Cortex of kidney (tissue), 1 donor: ENCODE results near the gene CAMSAP1.

ENCODE experiments used
- DNase-seq: peaks from one replicate; lab custom pipeline; 2025; lab: John Stamatoyannopoulos, UW

Gene CAMSAP1

DNA sequence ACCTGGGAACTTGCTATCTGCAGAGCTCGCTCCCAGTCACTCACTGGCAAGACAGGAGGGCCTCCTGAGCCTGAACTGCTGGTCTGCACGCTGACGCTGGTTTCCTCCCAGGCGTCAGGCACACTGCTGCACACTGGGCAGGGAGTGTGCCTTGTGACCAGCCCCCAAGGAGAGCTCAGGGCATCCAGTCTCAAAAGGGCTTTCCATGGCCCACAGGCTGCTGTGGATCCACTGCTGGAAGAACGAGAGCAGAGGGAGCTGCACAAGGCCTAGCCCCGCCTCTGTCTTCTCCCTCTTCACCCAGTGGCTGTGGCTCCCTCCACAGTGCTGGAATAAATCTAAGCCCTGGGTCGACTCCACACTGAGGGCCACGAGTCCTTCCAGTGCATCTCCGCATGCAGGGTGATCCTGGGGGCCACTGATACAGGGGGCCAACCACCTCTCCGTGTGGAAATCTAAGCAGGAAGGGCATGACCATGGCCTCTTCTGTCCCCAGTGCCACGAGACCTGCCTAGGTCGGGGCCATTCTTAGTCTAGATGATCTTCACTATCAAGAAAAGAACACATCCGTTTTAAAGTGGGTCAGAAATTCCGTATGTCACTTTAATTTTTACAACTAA lies 93.6 kb downstream of the CAMSAP1 start:
- DNase-seq = no peak

DNA sequence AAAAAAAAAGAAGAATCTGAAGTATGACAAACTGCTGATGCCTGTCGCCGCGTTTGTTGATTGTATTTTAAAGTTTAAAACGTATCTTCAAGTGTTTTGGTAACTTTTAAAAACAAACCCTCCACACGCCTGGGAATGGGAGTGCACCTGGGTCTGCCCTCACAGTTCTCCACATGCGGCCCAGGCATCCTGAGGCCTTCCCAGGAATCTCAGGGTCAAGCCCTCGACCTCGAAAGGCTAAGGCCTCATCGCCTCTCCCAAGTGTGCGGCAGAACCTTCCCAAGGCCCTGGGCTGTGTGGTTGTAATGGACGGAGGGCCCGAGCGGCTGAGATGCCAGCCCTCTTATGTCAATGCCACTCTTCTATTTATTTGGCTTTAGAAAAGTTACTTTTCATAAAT lies 94.4 kb downstream of the CAMSAP1 start:
- DNase-seq = no peak

DNA sequence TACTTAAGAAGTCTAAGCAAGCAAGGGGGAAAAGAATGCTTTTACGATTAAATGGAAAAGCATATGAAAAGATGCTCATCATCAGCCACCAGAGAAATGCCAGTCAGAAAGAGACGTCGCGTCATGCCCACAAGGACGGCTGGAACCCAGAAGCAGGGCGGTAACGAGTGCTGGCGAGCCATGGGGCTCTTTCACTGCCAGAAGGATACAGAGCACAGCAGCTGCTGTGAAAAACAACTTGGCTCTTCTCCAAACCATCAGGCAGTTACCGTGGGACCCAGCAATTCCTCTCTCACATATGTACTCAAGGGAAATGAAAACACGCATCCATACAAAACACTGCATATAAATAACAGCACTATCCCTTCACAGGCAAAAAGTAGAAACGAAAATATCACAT lies 95.5 kb downstream of the CAMSAP1 start:
- no peak for DNase-seq

DNA sequence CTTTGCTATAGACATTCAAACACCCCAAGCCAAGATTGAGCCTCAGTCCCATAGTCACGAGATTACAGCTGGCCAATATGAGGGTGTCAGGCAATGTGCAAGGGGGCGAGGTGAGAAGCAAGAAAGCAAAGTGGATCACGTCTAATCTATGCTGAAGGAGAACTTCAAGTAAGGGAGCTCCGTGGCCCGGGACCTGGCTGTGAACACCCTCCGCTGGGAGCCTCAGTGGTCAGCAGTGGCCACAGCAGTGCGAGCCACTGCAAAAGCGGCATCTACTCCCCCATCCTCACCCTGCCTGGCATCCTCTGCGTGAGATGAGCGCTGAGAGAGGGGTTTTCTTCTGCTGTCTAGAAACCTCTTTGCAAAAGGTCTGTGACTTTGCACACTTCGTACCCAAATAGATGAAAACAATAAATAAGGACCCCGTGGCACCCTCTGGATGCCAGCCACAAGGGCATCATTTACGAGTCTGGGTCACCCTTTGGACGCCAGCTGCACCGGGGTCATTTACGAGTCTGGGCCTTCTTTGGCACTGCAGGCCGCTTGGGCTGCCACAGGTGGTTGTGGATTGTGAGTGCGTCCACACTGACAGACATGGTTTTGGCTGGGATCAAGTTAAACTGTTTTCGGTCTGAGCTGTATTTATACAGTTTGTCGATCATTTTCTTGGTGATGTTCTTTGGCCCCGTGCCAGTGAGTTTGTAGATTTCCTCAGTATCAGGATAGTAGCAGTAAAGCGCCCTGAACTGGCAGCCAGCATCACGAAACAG lies 96.4 kb downstream of the CAMSAP1 start:
- no peak for DNase-seq

DNA sequence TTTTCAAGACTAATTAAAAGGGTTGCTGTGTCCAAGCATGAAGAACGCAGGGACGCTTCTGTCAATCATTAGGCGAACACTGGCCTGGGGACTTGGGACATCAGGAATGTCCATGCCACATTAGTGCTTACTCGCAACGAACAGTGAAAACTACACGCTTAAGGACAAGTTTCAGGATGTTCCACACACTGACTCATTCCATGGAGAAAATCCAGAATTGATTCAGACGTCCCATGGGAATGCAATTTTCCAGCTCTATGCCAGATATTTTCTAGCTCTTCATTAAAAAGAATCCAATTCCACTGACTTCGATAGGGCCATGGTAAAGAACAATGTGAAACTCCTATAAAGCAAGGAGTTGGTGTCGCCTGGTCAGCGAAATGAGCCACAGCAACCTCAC lies 98.2 kb downstream of the CAMSAP1 start:
- no peak for DNase-seq

DNA sequence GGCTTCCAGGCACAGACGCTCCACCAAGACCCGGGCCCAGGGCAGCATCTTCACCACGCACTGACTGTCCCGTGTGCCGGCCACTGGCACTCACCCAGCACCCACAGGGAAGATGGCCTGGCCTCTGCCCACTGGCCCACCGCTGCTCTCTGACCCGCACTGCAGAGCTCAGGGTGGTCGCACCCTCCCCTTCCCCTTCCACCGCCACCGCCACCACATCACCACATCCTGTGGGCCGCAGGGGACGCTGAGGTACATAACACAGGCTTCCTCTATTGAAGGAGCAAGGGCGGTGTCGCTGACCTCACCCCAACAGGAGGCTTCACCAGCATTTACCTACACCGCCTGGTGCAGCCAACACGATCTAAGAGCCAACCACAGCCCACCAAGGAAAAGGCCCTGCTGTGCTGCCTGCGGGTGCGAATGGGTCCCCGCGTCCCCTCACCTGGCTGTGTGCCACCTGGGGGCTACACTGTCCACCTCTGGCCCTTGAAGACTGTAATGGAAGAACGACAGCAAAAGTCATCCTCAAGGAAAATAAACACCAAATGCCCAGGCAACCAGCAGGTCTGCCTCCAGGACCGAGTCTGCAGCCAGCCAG lies 101.8 kb downstream of the CAMSAP1 start:
- no peak for DNase-seq

DNA sequence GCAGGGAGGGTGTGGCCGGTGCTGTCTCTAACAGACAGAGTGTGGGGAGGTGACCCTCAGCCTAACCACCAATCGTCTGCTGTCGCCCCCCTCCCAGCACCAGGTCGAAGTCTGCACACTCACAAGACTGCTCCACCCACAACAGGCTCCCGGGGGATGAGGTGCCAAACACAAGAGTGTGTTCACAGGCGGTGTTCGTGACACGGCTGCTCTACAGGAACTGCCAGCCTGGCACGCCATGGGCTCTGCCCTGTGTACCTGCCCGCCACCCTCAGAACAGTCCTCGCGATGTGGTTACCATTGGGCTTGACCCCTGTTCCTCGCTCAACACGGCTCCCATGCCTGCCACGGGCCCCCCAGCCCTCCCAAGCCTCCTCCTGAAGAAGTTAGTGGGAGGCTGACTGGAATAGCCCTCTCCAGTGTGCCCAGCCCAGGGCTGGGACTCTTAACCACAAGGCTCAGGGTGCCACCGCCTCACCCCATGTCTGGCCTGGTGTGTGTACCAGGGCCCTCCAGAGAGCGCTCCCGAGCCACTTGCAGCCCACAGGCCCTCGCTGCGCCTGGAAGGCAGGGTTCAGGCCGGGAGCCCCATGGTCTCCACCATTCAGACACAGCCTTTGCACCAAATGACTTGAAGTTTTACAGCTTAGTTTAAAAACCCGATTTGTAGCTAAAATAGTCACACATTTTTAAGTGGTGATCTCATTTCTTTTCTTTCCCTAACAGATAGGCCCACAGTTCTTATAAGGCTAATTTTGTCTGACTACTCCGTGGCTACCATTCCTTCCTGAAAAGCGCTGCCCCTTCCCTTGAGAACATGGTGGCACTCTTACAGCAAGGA lies 102.5 kb downstream of the CAMSAP1 start:
- no peak for DNase-seq

DNA sequence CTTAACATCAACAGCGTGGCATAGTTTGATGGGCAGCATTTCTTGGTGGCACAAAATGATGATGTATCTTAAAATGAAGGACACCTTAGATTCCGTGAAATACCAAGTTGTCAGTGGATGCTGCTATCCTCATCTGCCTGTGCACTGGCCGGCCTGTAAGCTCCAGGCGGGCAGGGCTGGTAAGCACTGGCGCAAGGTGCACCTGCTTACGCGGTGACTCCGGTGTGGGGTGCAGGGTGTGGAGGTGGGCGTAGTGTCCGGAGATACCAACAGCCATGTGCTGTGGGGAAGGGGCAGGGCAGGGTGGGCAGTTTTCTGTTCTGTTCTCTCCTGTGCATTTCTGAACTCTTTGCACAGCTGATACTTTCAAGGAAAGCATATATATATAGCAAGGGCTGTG lies 103.9 kb downstream of the CAMSAP1 start:
- no peak for DNase-seq

DNA sequence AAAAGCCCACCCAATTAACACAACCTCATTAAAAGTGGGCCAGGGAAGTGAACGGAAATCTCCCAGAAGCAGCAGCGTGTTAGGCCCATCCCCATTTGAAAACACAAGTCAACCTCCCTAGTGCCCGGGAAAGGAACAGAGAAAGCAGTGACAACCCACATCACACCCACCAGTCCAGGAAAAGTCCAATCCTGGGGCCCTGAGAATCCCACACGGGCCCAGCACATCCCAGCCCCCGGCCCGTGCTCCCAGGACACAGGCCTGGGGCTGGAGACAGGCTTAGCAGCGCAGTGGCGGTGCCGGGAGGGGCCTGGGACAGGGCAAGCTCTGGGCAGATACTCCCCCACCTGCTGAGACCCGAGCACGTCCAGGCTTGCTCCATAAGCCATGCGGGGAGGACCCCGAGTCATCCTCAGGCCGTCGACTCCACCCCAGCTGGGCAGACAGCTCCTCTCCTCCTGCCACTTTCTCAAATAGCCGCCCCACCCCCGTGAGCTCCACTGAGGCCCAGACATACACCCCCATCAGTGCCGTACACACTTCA lies 104.4 kb downstream of the CAMSAP1 start:
- no peak for DNase-seq

DNA sequence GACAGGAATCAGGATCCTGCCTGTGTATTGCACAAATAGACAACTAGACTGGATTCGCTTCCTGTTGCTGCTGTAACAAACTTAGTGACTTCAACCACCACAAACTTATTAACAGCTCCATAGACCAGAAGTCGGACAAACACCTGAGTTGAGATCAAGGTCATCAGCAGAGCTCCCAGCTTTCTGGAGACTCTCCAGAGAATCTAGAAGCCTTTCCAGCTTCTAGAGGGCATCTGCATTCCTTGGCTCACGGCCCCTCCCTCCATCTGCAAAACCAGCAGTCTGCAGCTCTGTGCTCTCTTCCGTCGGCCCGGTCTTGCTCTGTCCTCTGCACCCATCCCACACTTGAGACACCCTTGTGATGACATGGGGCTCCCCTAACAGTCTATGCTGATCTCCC lies 106.3 kb downstream of the CAMSAP1 start:
- DNase-seq = no peak

DNA sequence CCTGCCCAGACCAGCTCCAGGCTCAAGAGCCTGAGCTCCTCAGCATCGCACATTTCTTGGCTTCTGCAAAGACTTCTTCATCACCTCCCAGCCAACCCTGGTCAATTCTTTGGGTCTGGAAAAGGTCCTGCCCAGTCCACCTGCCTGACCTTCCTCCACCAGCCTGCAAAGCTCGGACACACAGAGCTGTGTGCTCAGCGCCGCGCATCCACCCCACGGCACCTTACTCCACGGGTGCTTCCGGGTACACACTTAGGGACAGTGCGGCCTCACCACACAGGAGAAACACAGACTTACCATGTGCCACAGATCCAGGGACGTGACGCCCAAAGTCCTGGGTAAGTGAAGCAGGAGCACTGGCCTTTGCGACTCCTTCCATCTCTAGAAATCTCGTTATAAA lies 108.1 kb downstream of the CAMSAP1 start:
- no peak for DNase-seq

DNA sequence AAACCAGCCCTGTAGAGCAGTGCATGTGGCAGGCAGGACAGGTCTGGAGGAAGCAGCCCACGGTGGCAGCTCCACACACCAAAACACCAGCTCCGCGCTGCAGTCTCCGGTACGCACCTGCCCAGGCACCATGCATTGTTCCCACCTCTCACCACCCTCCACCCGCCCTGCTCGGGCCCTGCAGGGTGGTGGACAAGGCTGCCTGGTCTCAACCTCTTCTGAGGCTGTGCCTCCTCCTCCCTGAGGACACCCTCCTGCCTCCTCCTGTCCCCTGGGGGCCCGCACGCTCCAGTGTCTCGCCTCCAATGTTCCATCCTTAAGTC lies 109.1 kb downstream of the CAMSAP1 start:
- DNase-seq = no peak

DNA sequence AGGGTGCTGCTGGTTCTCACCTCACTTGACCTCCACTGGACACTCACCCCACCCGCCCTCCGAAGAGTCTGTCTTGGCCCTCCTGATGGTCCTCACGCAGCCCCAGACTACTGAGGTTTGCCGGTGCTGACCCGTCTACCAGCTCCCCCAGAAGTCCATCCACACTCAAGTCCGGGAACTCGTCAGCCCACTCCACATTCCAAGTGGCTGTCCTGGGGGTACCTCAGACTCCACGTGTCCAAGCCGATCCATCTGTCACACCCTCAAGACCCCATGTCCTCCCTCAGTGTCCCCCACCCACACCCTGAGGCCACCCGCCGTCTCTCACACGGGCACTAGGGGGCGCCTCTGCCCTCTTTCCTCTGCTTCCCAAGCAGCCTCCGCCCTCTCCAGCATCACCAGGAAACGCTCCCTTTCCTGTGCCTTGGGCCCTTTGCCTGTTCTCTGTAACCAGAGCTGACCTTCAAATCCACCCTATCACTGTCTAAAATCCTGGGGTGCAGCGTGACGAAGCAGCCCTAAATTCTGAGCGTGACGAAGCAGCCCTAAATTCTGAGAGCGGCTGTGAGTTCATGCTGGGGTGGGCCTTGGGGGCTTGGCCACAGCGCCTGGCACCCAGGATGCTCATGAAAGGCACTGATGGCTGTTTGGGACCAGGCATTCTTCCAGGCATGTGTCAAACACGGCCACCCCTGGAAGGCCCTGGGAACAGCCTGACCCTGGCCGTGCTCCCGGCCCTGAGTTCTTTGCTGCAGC lies 109.7 kb downstream of the CAMSAP1 start:
- no peak for DNase-seq

DNA sequence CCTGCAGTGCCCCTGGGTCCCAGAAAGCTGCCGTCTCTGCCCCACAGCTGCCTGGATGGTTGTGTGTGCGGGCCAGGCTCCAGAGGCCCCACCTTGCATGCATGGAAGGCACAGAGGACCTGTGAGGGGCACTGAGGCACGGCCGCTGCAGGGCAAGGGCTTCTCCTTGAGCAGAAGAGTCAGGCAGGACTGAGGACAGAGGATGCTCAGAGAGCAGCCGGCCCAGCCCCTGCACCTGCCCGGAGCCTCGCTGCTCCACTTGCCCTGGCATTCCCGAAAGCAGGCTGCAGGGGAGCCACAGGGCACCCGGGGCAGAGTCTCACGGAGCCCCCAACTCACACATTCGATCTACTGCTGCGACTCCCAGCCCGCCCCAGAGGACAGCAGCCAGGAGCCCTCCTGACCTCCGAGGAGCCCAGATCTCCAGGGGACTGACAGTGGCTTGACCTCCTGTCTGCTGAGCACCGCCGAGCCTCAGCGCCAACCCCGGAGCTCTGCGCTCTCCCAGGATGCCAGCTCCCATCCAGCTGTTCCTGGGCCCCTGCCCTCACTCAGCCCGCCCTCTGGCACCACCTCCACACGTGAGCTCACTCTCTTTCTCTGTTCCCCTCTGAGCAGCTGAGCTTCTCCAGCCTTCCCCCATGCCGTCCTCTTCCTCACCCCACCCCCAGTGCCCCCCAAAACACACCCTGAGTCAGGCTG lies 110.4 kb downstream of the CAMSAP1 start:
- DNase-seq = no peak

DNA sequence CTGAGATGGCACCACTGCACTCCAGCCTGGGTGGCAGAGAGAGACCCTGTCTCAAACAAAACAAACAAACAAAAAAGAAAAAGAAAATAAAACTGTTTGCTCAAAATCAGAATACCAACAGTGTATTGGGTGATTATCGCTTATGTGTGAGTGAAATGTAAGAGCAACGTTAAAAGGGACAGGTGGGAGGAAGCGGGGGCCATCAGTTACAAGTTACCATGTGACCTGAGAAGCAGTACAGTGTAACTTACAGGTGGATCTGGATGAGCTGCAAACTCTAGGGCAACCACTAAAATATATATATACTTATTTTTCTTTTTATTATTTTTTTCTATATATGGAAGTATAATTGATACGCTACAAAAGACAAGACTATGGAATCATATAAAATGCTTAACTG lies 112.0 kb downstream of the CAMSAP1 start:
- DNase-seq = no peak

DNA sequence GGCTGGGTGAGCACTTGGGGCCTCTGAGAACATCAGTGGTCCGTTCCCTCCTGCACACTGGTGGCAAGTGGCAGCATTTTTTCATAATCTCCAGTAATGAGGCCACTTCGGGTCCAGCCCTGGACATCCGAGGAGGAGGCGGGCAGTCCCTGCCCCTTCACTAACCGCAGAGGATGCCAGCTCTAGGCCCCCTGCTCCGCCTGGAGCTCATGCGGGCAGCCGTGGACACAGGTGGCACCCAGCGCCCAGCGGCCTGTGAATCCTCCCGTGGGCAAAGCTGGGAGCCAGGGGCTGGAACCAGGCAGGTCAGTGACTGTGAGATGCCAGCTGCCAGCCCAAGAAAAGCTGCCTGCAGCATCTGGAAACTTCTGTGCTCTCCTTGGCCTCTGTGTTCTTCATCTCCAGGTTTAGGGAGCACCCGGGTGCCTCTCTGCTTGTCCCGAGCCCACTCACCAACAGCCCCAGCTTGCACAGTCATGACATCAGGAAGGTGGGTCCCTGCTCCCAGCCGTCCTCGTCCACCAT lies 112.9 kb downstream of the CAMSAP1 start:
- no peak for DNase-seq

DNA sequence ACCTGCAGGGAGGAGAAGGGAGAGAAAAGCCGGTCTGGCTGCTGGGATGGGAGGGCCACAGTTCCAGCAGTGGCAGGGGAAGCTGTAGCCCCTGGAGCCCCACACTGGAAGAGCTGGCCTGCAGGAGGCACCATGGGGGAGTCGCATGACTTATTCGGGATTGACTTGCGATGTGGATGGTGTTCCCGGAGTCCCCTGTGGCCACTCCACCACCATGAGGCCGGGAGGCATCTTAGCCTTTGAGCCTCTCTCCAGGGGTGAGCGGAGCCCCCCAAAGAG lies 113.3 kb downstream of the CAMSAP1 start:
- DNase-seq = no peak

DNA sequence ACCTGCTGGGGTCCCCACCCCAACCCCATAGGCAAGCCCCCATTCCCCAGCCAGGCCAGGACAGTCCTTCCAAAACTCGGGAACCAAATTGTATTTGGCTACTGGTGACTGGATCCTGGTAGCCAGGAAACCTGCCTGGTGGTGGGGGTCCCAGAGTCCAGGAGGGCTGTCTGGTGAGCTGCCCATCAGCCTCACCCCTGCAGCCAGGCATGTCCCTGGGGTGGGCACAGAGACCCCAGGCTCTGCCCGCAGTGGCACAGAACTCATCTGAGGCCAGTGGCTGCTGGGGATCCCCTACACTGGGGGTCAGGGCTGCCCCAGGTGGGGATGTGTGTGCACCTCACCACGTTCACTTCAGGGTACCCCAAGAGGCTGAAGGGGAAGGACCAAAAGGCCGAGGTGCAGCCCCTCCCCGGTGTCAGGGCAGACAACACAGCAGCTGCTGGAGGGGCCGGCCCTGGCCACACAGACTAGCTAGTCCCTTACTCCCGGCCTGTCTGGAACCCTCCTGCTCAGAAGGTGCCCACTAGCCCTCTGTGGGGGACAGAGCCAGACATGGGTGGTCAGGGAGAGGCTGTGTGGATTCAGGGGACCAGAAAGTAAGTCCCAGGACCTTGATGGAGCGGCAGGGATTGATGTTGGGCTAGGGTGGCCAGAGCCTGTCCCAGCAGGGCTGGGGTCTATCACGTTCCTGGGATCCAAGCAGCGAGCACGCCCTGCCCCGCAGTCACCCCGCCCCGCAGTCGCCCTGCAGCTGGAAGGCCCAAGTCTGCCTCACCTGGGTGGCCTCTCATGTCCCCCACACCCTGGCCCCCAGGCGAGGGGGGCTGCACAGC lies 113.9 kb downstream of the CAMSAP1 start:
- DNase-seq = no peak

DNA sequence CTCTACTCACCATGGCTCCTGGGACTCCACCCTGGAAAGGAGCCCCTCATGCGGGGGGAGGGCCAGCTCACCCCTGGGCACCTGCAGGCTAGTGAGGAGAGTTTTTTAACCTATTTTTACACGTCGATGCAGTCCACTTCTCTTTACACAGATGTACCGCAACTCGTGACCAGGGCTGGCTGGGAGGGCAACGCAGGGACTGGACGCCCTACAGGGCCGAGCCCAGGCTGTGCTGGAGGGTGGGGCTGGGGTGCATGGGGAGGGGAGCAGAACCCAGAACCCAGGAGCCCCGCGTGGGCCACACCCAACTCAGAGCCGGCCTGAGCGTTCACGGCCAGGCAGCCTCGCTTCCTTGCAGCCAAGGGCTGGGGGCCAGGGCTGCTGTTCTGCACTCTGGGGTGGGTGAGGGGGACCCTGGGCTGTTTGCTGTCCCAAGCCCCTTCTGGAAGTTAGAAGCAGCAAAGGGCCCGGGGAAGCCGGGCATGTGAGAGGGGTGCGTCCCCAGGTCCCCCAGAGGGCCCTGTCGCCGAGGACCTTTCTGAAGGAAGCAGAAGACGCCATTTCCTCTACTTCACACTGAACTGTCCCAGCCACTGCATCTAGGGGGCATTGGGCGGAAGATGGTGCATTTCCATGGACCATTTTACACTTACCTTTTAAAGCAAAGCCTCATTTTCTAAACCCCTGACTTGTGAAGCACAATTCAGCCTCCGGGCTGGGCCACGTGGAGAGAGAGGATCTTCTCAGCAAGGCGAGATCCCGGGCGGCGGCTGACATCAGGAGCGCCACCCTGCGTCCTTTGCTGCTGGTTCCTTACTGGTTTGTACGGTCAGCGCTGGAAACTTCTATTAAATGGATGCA lies 114.8 kb downstream of the CAMSAP1 start:
- DNase-seq = no peak
